Adrenal gland (tissue), 12 donors: ENCODE results near the gene UBE3A. TPM values are rescaled to one million over a fixed set of nuclear protein-coding genes. Genes with fewer than 3 reads are reported as not detected.

Source experiments
- DNase-seq, 7 donors: peaks; one replicate each; pipeline ENCODE4 v3.0.0-alpha.2; 2019 to 2020
- H3K27ac ChIP-seq, 5 donors: fragments of 200-600 bp; sonication (generic) in 4 of 5; 1 replicate in 3 of 5; 2 replicates in 2 of 5; pipeline versions ENCODE4 v1.5.1 to v1.8.0; 2016 to 2020; ENCODE audit warnings: mild to moderate bottlenecking in 1 of 5
- H3K27me3 ChIP-seq: fragments of 200-600 bp; 2 replicates; pipeline ENCODE4 v1.8.0; 2021
- H3K36me3 ChIP-seq, 2 donors: fragments of 200-600 bp; replicated peaks in 1 of 2; 1 replicate in 1 of 2; 2 replicates in 1 of 2; pipeline versions ENCODE4 v1.5.1 to v1.8.0; 2018 to 2022
- H3K4me1 ChIP-seq, 2 donors: fragments of 200-600 bp; replicated peaks in 1 of 2; 1 replicate in 1 of 2; 2 replicates in 1 of 2; pipeline versions ENCODE4 v1.5.1 to v1.8.0; 2018 to 2021
- H3K4me3 ChIP-seq, 4 donors: fragments of 200-600 bp; sonication (generic) in 3 of 4; one replicate each; pipeline ENCODE4 v1.5.1; 2016 to 2018
- H3K9me3 ChIP-seq, 3 donors: fragments of 200-600 bp; sonication (generic) in 1 of 3; replicated peaks in 1 of 3; 1 replicate in 2 of 3; 2 replicates in 1 of 3; pipeline versions ENCODE4 v1.5.1 to v1.8.0; 2016 to 2021
- POLR2A ChIP-seq, 2 donors: fragments of 450-650 bp; IDR thresholded peaks; one replicate each; pipeline ENCODE4 v1.6.1; 2017; ENCODE audit warnings: antibody characterized with exemption in 2 of 2, mild to moderate bottlenecking in 2 of 2, moderate library complexity in 1 of 2
- WGBS, 4 donors: extraction: QIAGEN DNeasy Blood & Tissue Kit in 2 of 4; methylation state at CpG; one replicate each; pipeline versions ENCODE4 v1.1.5 to v1.1.7; 2013 to 2017; 5-methylcytosine and 5-hydroxymethylcytosine counted together
- intact Hi-C, 2 donors: fragments of 100-400 bp; cut with DNase I; formaldehyde crosslinking; loops; one replicate each; pipeline versions ENCODE4 v1.14.1 to v1.15.0; 2022 to 2023
- polyA plus RNA-seq, 3 donors: library from polyadenylated mRNA; stranded (reverse); fragments of 200-250 nt in 2 of 3; fragments of 350-450 nt in 1 of 3; fragmentation: Illumina TruSeq in 1 of 3; extraction: RNeasy Lipid Tissue Mini Kit (QIAGEN cat#74804) in 1 of 3; gene quantifications; one replicate each; pipeline ENCODE4 v1.2.3, GENCODE V29; 2013 to 2014
- total RNA-seq, 9 donors: library from RNA; depleted of rRNA in 4 of 9; stranded (reverse); fragments of >200 nt in 4 of 9; fragments of 120-200 nt in 1 of 9; fragmentation: NEBNext Ultra II Directional in 1 of 9; extraction: Animal tissue kit (Norgen Biotek cat#: 25700) in 1 of 9; gene quantifications; one replicate each; pipeline versions ENCODE4 v1.1.0 to v1.2.4, GENCODE V29; 2013 to 2023
- TF ChIP-seq, protein P1 (sequence below), 6 experiments: fragments of 450-650 bp in 4 of 6; fragments of 200-600 bp in 2 of 6; sonication (generic) in 1 of 6; IDR thresholded peaks; 1 replicate in 5 of 6; 2 replicates in 1 of 6; pipeline versions ENCODE4 v1.5.1 to v1.8.0; 2016 to 2021; ENCODE audit warnings: antibody characterized with exemption in 6 of 6, mild to moderate bottlenecking in 2 of 6, moderate library complexity in 1 of 6
- donor health status: healthy with polysubstance abuse.
- donor health status: Bipolar disorder and iron deficiency.
- donor health status: DM: yes; HTN: yes; CAD: no.
- donor health status: DM: no; HTN: no; CAD: no.
- donor health status: DM: no; HTN: no; CAD: no.
- donor health status: DM: yes; HTN: yes; CAD: no.

Gene UBE3A
- total and polyA plus RNA-seq, 12 donors: 19.6 to 114 (median 77.5) TPM

DNA sequence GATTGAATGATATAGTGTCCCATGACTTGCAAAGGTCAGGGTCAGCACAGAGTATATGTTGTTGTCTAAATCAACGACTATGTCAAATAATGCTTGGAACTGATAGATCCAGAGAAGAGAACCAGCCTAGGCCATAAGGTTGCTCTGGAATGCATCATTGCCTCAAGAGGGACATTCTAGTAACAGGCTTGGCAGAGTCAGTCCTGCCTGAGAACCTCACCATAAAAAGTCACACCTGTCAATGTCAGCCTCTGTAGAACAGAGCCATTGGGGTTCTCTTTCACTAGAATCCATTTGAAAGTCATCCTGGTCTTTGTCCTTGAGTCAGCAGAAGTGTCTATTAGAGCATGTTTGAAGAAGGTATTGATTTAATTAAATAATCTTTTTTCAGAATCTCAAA lies 31.4 kb upstream of the UBE3A start:
- TF ChIP-seq, protein P1, sequence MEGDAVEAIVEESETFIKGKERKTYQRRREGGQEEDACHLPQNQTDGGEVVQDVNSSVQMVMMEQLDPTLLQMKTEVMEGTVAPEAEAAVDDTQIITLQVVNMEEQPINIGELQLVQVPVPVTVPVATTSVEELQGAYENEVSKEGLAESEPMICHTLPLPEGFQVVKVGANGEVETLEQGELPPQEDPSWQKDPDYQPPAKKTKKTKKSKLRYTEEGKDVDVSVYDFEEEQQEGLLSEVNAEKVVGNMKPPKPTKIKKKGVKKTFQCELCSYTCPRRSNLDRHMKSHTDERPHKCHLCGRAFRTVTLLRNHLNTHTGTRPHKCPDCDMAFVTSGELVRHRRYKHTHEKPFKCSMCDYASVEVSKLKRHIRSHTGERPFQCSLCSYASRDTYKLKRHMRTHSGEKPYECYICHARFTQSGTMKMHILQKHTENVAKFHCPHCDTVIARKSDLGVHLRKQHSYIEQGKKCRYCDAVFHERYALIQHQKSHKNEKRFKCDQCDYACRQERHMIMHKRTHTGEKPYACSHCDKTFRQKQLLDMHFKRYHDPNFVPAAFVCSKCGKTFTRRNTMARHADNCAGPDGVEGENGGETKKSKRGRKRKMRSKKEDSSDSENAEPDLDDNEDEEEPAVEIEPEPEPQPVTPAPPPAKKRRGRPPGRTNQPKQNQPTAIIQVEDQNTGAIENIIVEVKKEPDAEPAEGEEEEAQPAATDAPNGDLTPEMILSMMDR (IDR thresholded peaks at IDR 0.05): no peak
- TF ChIP-seq POLR2A (IDR thresholded peaks at IDR 0.05): no peak
- no peak for DNase-seq
- WGBS, 4 donors: 36 to 57% (median 43%) methylated on average over 1 of the region's 1 CpG

DNA sequence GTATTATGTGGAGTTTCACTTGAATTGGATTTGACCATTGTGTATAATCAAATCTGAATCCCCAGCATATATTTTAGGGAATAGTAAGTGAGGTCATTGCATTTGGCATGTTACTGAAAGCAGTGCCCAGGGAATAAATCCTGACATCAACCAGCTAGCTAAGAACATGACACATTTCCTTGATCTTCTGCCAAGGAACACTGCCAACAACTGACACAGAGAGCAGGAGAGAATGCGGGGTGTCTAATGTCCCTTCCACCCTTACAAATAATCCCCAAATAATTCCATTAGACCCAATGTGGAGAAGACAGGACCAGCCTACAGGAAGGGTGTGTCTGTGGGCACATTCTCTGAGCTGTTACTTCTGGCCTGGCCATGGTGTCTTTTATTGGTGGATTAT lies 30.6 kb upstream of the UBE3A start:
- Histone ChIP-seq H3K36me3 (no peaks in the 10 kb centered on the region), H3K4me1 (no peaks in the 10 kb centered on the region), H3K4me3 (no peak overlapping the region), H3K27me3 (no peaks in the 10 kb centered on the region), H3K9me3 (no peaks in the 10 kb centered on the region), H3K27ac (no peak overlapping the region)
- DNase-seq: peak in 5 of 7 donors; percentile 23 to 42 (median 33)
- WGBS, 4 donors: 34 to 80% (median 40%) methylated on average over 1 of the region's 1 CpG
- intact Hi-C loops: no loop called here
- TF ChIP-seq, protein P1 (IDR thresholded peaks at IDR 0.05): no peak
- no peak for TF ChIP-seq POLR2A (IDR thresholded peaks at IDR 0.05)

More for the DNA sequence above, 31.4 kb upstream of the UBE3A start:
- Histone ChIP-seq H3K36me3 (no peaks in the 10 kb centered on the region), H3K27ac (no peak overlapping the region), H3K4me1 (no peaks in the 10 kb centered on the region), H3K27me3 (no peaks in the 10 kb centered on the region), H3K9me3 (no peaks in the 10 kb centered on the region), H3K4me3 (no peak overlapping the region)
- intact Hi-C loops: no loop called here

DNA sequence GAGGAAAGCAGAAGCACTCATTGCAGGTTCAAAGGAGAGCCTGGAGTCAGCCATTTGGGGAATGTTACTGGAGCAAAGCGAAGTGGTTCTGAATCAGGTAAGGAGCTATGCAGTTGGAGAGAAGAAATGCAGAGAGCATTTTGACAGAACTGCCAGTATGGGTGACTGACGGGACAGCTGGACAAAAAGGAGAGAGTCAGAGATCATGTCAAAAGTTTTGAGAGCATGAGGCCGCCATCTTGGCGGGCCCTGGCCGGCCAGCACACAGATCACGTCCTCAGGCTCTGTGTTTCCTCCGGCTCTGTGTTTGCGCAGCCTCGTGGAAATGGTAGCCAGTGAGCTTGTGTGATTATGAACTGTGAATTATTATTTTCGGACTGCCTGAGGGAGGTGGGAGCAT lies 29.8 kb upstream of the UBE3A start:
- 95% methylated on average over 10 of the region's 10 CpGs for WGBS, 4 donors

DNA sequence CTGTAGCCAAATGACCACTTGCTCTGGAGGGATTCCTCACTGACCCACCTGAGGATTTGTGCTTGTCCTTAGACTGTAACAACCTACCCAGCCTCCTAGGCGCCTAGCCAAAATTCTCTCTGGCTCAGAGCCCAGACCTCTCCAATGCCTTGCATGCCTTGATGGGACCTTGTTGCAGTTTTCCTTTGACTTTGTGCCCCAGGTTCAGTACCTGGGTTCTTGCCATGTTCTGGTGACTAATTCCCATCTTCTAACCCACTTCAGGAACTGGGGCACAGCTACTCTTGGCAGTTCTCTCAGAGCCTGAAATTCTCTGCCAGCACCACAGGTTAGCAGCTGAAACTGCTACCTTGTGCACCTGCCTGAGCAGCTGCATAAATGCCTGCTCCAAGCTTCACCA lies 27.0 kb upstream of the UBE3A start:
- Histone ChIP-seq H3K36me3 (no peaks in the 10 kb centered on the region), H3K4me3 (no peak overlapping the region), H3K27ac (no peak overlapping the region), H3K4me1 (no peaks in the 10 kb centered on the region), H3K27me3 (no peaks in the 10 kb centered on the region), H3K9me3 (no peaks in the 10 kb centered on the region)
- 58 to 100% (median 64%) methylated on average over 1 of the region's 1 CpG for WGBS, 4 donors
- TF ChIP-seq POLR2A (IDR thresholded peaks at IDR 0.05): no peak
- TF ChIP-seq, protein P1 (IDR thresholded peaks at IDR 0.05): no peak
- intact Hi-C loops: no loop called here
- peak; percentile 16 to 59 (median 30) for DNase-seq

More for the DNA sequence above, 29.8 kb upstream of the UBE3A start:
- Histone ChIP-seq H3K27ac (no peak overlapping the region), H3K9me3 (no peaks in the 10 kb centered on the region), H3K4me1 (no peaks in the 10 kb centered on the region), H3K27me3 (no peaks in the 10 kb centered on the region), H3K36me3 (no peaks in the 10 kb centered on the region), H3K4me3 (no peak overlapping the region)
- intact Hi-C loops: no loop called here
- TF ChIP-seq POLR2A (IDR thresholded peaks at IDR 0.05): no peak
- TF ChIP-seq, protein P1 (IDR thresholded peaks at IDR 0.05): no peak
- no peak for DNase-seq
